Gastroesophageal sphincter (tissue), 3 donors: Measurements from ENCODE around the gene TAAR6.

Experiments
- POLR2A ChIP-seq, 2 donors: fragments of 450-650 bp; IDR thresholded peaks; one replicate each; pipeline ENCODE4 v1.6.1; 2017; ENCODE audit warnings: antibody characterized with exemption in 2 of 2, mild to moderate bottlenecking in 2 of 2, moderate library complexity in 1 of 2
- POLR2AphosphoS5 ChIP-seq: sonication (generic); formaldehyde crosslinking; IDR thresholded peaks from one replicate; pipeline ENCODE4 v1.6.1; 2017; ENCODE audit warnings: antibody characterized with exemption
- TF ChIP-seq, protein P1 (sequence below), 4 experiments: fragments of 200-600 bp in 2 of 4; fragments of 450-650 bp in 2 of 4; sonication (generic) in 1 of 4; IDR thresholded peaks; one replicate each; pipeline ENCODE4 v1.5.1; 2017 to 2019; ENCODE audit warnings: antibody characterized with exemption in 4 of 4, mild to moderate bottlenecking in 2 of 4, moderate library complexity in 2 of 4

GRCh38 chr6:132569170-132569569 lies 952 bp upstream of the TAAR6 start:
- TF ChIP-seq, protein P1, sequence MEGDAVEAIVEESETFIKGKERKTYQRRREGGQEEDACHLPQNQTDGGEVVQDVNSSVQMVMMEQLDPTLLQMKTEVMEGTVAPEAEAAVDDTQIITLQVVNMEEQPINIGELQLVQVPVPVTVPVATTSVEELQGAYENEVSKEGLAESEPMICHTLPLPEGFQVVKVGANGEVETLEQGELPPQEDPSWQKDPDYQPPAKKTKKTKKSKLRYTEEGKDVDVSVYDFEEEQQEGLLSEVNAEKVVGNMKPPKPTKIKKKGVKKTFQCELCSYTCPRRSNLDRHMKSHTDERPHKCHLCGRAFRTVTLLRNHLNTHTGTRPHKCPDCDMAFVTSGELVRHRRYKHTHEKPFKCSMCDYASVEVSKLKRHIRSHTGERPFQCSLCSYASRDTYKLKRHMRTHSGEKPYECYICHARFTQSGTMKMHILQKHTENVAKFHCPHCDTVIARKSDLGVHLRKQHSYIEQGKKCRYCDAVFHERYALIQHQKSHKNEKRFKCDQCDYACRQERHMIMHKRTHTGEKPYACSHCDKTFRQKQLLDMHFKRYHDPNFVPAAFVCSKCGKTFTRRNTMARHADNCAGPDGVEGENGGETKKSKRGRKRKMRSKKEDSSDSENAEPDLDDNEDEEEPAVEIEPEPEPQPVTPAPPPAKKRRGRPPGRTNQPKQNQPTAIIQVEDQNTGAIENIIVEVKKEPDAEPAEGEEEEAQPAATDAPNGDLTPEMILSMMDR (IDR thresholded peaks at IDR 0.05): no peak
- TF ChIP-seq POLR2A (IDR thresholded peaks at IDR 0.05): no peak
- TF ChIP-seq POLR2AphosphoS5: no peak
